DOHH2 (cell line): ENCODE measurements around the gene CRMP1.

Source experiments
- H3F3A ChIP-seq: fragments of 200-600 bp; sonication (generic), shearing (Covaris generic); 2 replicates; pipeline ENCODE4 v1.6.0; 2016; ENCODE audit warnings: antibody characterized with exemption, mild to moderate bottlenecking; ENCODE audit not compliant: control insufficient read depth, insufficient read depth
- H3K27ac ChIP-seq: fragments of 200-600 bp; sonication (generic); 2 replicates; pipeline ENCODE4 v1.5.1; 2014; ENCODE audit warnings: low read depth, mild to moderate bottlenecking, low read length, moderate library complexity
- H3K27me3 ChIP-seq: fragments of 200-600 bp; sonication (generic); 2 replicates; pipeline ENCODE4 v1.6.1; 2014; ENCODE audit warnings: mild to moderate bottlenecking, low read length, mixed read lengths; ENCODE audit not compliant: control insufficient read depth
- H3K36me3 ChIP-seq: fragments of 200-600 bp; sonication (generic); 2 replicates; pipeline ENCODE4 v1.6.1; 2014; ENCODE audit warnings: mild to moderate bottlenecking, low read length, moderate library complexity, mixed read lengths; ENCODE audit not compliant: control insufficient read depth
- H3K4me1 ChIP-seq: fragments of 200-600 bp; sonication (generic); 2 replicates; pipeline ENCODE4 v1.6.1; 2014; ENCODE audit warnings: mild to moderate bottlenecking, low read length, mixed read lengths; ENCODE audit not compliant: control insufficient read depth
- H3K4me2 ChIP-seq: fragments of 200-600 bp; sonication (generic); 2 replicates; pipeline ENCODE4 v1.6.0; 2014; ENCODE audit warnings: mild to moderate bottlenecking, low read length, moderate library complexity
- H3K4me3 ChIP-seq: fragments of 200-600 bp; sonication (generic); 2 replicates; pipeline ENCODE4 v1.5.1; 2014; ENCODE audit warnings: mild to moderate bottlenecking, low read length, mixed read lengths
- H3K79me2 ChIP-seq: fragments of 200-600 bp; sonication (generic); 2 replicates; pipeline ENCODE4 v1.6.1; 2014; ENCODE audit warnings: mild to moderate bottlenecking, low read length, mixed read lengths; ENCODE audit not compliant: control insufficient read depth
- H3K9me2 ChIP-seq: fragments of 200-600 bp; sonication (generic); replicated peaks from 2 replicates; pipeline ENCODE4 v1.6.1; 2014; ENCODE audit warnings: mild to moderate bottlenecking, low read length, mixed read lengths; ENCODE audit not compliant: control insufficient read depth
- H3K9me3 ChIP-seq: fragments of 200-600 bp; sonication (generic); 2 replicates; pipeline ENCODE4 v1.6.1; 2014; ENCODE audit warnings: antibody characterized with exemption, low read length, mixed read lengths; ENCODE audit not compliant: control insufficient read depth, insufficient read depth
- H4K20me1 ChIP-seq: fragments of 200-600 bp; sonication (generic); 2 replicates; pipeline ENCODE4 v1.6.0; 2014; ENCODE audit warnings: low read depth, mild to moderate bottlenecking, antibody characterized with exemption, low read length, moderate library complexity; ENCODE audit not compliant: control insufficient read depth, insufficient read depth
- CTCF ChIP-seq: fragments of 200-600 bp; sonication (generic); IDR thresholded peaks from one replicate; pipeline ENCODE4 v1.5.1; 2014; ENCODE audit warnings: antibody characterized with exemption, mild to moderate bottlenecking, low read depth, low read length; ENCODE audit not compliant: poor library complexity, severe bottlenecking
- EZH2phosphoT487 ChIP-seq: fragments of 200-600 bp; sonication (generic); IDR thresholded peaks from 2 replicates; pipeline ENCODE4 v1.6.1; 2017; ENCODE audit warnings: borderline replicate concordance, mild to moderate bottlenecking, antibody characterized with exemption, low read length, moderate library complexity, mixed read lengths

CRMP1 gene

GRCh38 chr4:5893004-5893580, at the start of gene CRMP1:
Gene CRMP1 (minus strand): TSS chr4:5893086. CDS start chr4:5892969, 117 bp downstream.
- Histone ChIP-seq H3K4me1 (no peaks in the 10 kb centered on the region), H3K4me2 (no peak within 1 kb of the TSS), H3K27me3 (no peaks in the 10 kb centered on the region; the same call in 1 of the 2 replicates), H3K9me3 (peaks cover 6% of the 10 kb centered on the region; the same call in 1 of the 2 replicates), H3K36me3 (no peaks in the 10 kb centered on the region), H3F3A (no peaks in the 10 kb centered on the region), H3K79me2 (no peaks in the 10 kb centered on the region), H3K9me2 (no peaks in the 10 kb centered on the region), H3K4me3 (no peak within 1 kb of the TSS), H4K20me1 (no peaks in the 10 kb centered on the region), H3K27ac (no peak within 1 kb of the TSS)
- TF ChIP-seq CTCF (no peak), EZH2phosphoT487 (no peak)

GRCh38 chr4:5941601-5942000, 48.7 kb upstream of the CRMP1 start:
- Histone ChIP-seq H3K4me1 (no peaks in the 10 kb centered on the region), H3K27ac (no peak overlapping the region), H3K27me3 (no peaks in the 10 kb centered on the region), H3K4me2 (no peak overlapping the region), H3K9me3 (no peaks in the 10 kb centered on the region), H3F3A (no peaks in the 10 kb centered on the region), H3K4me3 (no peak overlapping the region), H3K9me2 (no peaks in the 10 kb centered on the region), H3K36me3 (no peaks in the 10 kb centered on the region), H3K79me2 (no peaks in the 10 kb centered on the region), H4K20me1 (no peaks in the 10 kb centered on the region)
- TF ChIP-seq EZH2phosphoT487 (no peak), CTCF (no peak)

DNA sequence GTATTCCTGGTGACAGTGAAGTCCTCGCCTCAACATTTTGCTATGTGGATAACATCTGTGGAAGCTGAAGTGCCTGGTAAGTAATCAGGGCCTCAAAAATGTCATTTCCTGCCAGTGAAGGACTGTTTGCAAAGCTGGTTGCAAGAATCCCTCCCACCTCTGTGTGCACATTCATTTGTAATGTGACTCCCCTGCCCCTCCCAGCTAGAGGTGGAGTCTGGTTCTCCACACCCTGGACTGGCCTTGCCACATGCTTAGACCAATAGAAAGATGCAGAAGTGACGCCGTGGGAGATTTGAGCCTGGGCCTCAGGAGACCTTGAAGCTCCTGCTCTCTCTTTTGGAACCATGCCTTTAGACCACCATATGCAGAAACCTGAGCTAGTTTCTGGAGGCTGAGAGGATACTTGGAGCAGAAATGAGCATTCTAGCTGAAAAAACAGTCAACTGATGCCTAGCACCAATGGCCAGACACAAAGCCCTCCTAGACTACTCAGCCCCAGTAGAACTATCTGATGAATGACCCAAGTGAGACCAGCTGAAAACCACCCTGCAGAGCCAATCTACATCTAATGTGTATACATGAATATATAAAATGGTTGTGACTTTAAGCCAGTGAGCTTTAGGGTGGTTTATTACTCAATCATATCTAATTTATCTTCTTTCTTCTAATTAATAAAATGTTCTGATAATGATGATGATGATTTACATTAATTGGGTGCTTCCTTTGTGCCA, 47.8 kb upstream of the CRMP1 start:
- Histone ChIP-seq H3K4me1 (no peaks in the 10 kb centered on the region), H3F3A (no peaks in the 10 kb centered on the region), H3K27ac (no peak overlapping the region), H4K20me1 (no peaks in the 10 kb centered on the region), H3K79me2 (no peaks in the 10 kb centered on the region), H3K36me3 (no peaks in the 10 kb centered on the region), H3K27me3 (no peaks in the 10 kb centered on the region), H3K4me3 (no peak overlapping the region), H3K9me2 (no peaks in the 10 kb centered on the region), H3K9me3 (no peaks in the 10 kb centered on the region), H3K4me2 (no peak overlapping the region)
- TF ChIP-seq CTCF (no peak), EZH2phosphoT487 (no peak)
